Neural progenitor cell (in vitro differentiated cells): ENCODE results near the gene ARPC4.

ENCODE experiments used
- CTCF ChIP-seq: fragments of 200-600 bp; sonication (generic); IDR thresholded peaks from 2 replicates; pipeline ENCODE4 v1.5.1; 2017; ENCODE audit warnings: antibody characterized with exemption, mild to moderate bottlenecking
- EZH2phosphoT487 ChIP-seq: fragments of 200-600 bp; sonication (generic); IDR thresholded peaks from 2 replicates; pipeline ENCODE4 v1.6.1; 2017; ENCODE audit warnings: antibody characterized with exemption

GRCh38 chr3:9800529-9800928 is 7.6 kb downstream of the ARPC4 start:
- TF ChIP-seq CTCF (peak; percentile 44), EZH2phosphoT487 (no peak)
